GM12878 (cell line): ENCODE results near the gene ASTL. TPM values are rescaled to one million over a fixed set of nuclear protein-coding genes. Genes with fewer than 3 reads are reported as not detected.

ENCODE experiments used
- ATAC-seq: fragments of 200-7000 bp; cut with Tn5 transposase; 3 replicates; pipeline ENCODE4 v1.9.1; 2020; ENCODE audit warnings: mild to moderate bottlenecking, moderate library complexity
- BruUV-seq: library from RNA; stranded (reverse); fragments of 400-500 nt; replicated peaks from 2 replicates; lab custom pipeline; 2021; lab: Mats Ljungman, UMichigan
- CTCF ChIA-PET: fragments of 300-600 bp; sonication (Branson Sonifier 250); formaldehyde crosslinking; extraction: SDS; loops from one replicate; lab custom pipeline; 2021; ENCODE audit warnings: inconsistent platforms; lab: Yijun Ruan, JAX
- POLR2A ChIA-PET: fragments of 350-600 bp; formaldehyde crosslinking; extraction: SDS; loops from one replicate; lab custom pipeline; 2021; ENCODE audit warnings: inconsistent platforms; lab: Charles Lee
- RAD21 ChIA-PET: fragments of 300-600 bp; sonication (Branson Sonifier 250); formaldehyde crosslinking; loops from one replicate; lab custom pipeline; 2023; ENCODE audit warnings: antibody characterized with exemption; ENCODE audit not compliant: unreplicated experiment; lab: Charles Lee
- SMC1A ChIA-PET: fragments of 300-600 bp; sonication (Branson Sonifier 250); formaldehyde crosslinking; loops from one replicate; lab custom pipeline; 2023; ENCODE audit not compliant: unreplicated experiment, uncharacterized antibody; lab: Charles Lee
- DNase-seq: peaks from one replicate; pipeline ENCODE4 v3.0.0-alpha.2; 2011; ENCODE audit warnings: low read depth, low spot score
- FAIRE-seq: peaks from 3 replicates; lab custom pipeline; 2011; peaks lifted over from hg19 to GRCh38; lab: Jason Lieb, UNC
- H2AFZ ChIP-seq: 2 replicates; pipeline ENCODE4 v1.6.0; 2011; ENCODE audit warnings: low read depth, low read length, control low read depth; ENCODE audit not compliant: control insufficient read depth
- H3K27ac ChIP-seq: 2 replicates; pipeline ENCODE4 v1.5.1; 2011; ENCODE audit warnings: control low read depth; ENCODE audit not compliant: control insufficient read depth, insufficient read depth
- H3K27me3 ChIP-seq, 2 experiments: replicated peaks in 1 of 2; 2 replicates each; pipeline versions ENCODE4 v1.6.0 to v1.6.1; 2011; ENCODE audit warnings: low read length in 1 of 2; ENCODE audit not compliant: control insufficient read depth in 2 of 2, insufficient read depth in 2 of 2
- H3K36me3 ChIP-seq, 2 experiments: 2 replicates each; pipeline ENCODE4 v1.5.1; 2011; ENCODE audit warnings: low read length in 1 of 2; ENCODE audit not compliant: control insufficient read depth in 2 of 2, insufficient read depth in 2 of 2
- H3K4me1 ChIP-seq: 2 replicates; pipeline ENCODE4 v1.6.1; 2011; ENCODE audit warnings: mild to moderate bottlenecking, low read length, moderate library complexity, mixed read lengths; ENCODE audit not compliant: control insufficient read depth, insufficient read depth
- H3K4me2 ChIP-seq: 2 replicates; pipeline ENCODE4 v1.6.0; 2011; ENCODE audit warnings: control low read depth; ENCODE audit not compliant: control insufficient read depth, insufficient read depth
- H3K4me3 ChIP-seq: fragments of 200-600 bp; sonication (generic); 2 replicates; pipeline ENCODE4 v1.5.1; 2016
- H3K79me2 ChIP-seq: 2 replicates; pipeline ENCODE4 v1.6.0; 2011; ENCODE audit warnings: low read length; ENCODE audit not compliant: control insufficient read depth, insufficient read depth
- H3K9ac ChIP-seq: 2 replicates; pipeline ENCODE4 v1.8.0; 2011; ENCODE audit warnings: low read length, control low read depth, mixed read lengths; ENCODE audit not compliant: control insufficient read depth, insufficient read depth
- H3K9me3 ChIP-seq: replicated peaks from 3 replicates; pipeline ENCODE4 v1.5.1; 2011; ENCODE audit warnings: mild to moderate bottlenecking, low read length; ENCODE audit not compliant: control insufficient read depth, insufficient read depth
- H4K20me1 ChIP-seq: 2 replicates; pipeline ENCODE4 v1.6.0; 2011; ENCODE audit not compliant: control insufficient read depth, insufficient read depth
- CREM ChIP-seq: IDR thresholded peaks from 2 replicates; pipeline ENCODE4 v1.6.1; 2014; ENCODE audit warnings: antibody characterized with exemption, low read depth
- CTCF ChIP-seq, 3 experiments: IDR thresholded peaks in 2 of 3; conservative IDR thresholded peaks in 1 of 3; 2 replicates each; pipeline ENCODE4 v1.5.1; 2011; ENCODE audit warnings: low read depth in 3 of 3, low read length in 3 of 3, mild to moderate bottlenecking in 3 of 3, control low read depth in 2 of 3, moderate library complexity in 2 of 3, inconsistent platforms in 1 of 3, mixed read lengths in 1 of 3; ENCODE audit not compliant: control insufficient read depth in 2 of 3, insufficient read depth in 1 of 3; ENCODE audit errors: extremely low read depth in 1 of 3
- EGR1 ChIP-seq, 2 experiments: IDR thresholded peaks; 1 replicate in 1 of 2; 2 replicates in 1 of 2; pipeline ENCODE4 v1.6.1; 2011 to 2012; ENCODE audit warnings: low read depth in 2 of 2, low read length in 2 of 2, borderline replicate concordance in 1 of 2, mild to moderate bottlenecking in 1 of 2, moderate library complexity in 1 of 2
- EP300 ChIP-seq, 2 experiments: fragments of 150-350 bp in 1 of 2; IDR thresholded peaks; 2 replicates each; pipeline ENCODE4 v1.6.1; 2011 to 2012; ENCODE audit warnings: low read depth in 2 of 2, low read length in 2 of 2, borderline replicate concordance in 1 of 2, improper control_type of control experiment in 1 of 2, inconsistent platforms in 1 of 2; ENCODE audit not compliant: control insufficient read depth in 1 of 2
- ETV6 ChIP-seq, 2 experiments: fragments of 450-650 bp in 1 of 2; IDR thresholded peaks in 1 of 2; conservative IDR thresholded peaks in 1 of 2; 2 replicates each; pipeline ENCODE4 v1.6.1; 2014; ENCODE audit warnings: antibody characterized with exemption in 1 of 2, borderline replicate concordance in 1 of 2, low read depth in 1 of 2, mild to moderate bottlenecking in 1 of 2, moderate library complexity in 1 of 2
- EZH2 ChIP-seq: IDR thresholded peaks from 2 replicates; pipeline ENCODE4 v1.6.1; 2012; ENCODE audit warnings: low read depth, mild to moderate bottlenecking, control low read depth, inconsistent platforms, low read length, borderline replicate concordance; ENCODE audit not compliant: control insufficient read depth
- FOXK2 ChIP-seq: fragments of 450-650 bp; IDR thresholded peaks from 2 replicates; pipeline ENCODE4 v1.6.1; 2017; ENCODE audit warnings: mild to moderate bottlenecking, moderate library complexity
- HDAC2 ChIP-seq: fragments of 200-600 bp; sonication (generic); IDR thresholded peaks from 2 replicates; pipeline ENCODE4 v1.6.1; 2017
- IRF5 ChIP-seq: fragments of 450-650 bp; IDR thresholded peaks from 2 replicates; pipeline ENCODE4 v1.6.1; 2017; ENCODE audit warnings: borderline replicate concordance
- JUND ChIP-seq: IDR thresholded peaks from 2 replicates; pipeline ENCODE4 v1.6.1; 2012; ENCODE audit warnings: low read depth, mild to moderate bottlenecking, low read length, improper control_type of control experiment, moderate library complexity
- MYB ChIP-seq: fragments of 150-350 bp; IDR thresholded peaks from 2 replicates; pipeline ENCODE4 v1.6.1; 2014; ENCODE audit warnings: mild to moderate bottlenecking, low read depth, low read length, borderline replicate concordance
- NFIC ChIP-seq: IDR thresholded peaks from 2 replicates; pipeline ENCODE4 v1.6.1; 2012; ENCODE audit warnings: low read depth, mild to moderate bottlenecking, inconsistent platforms, low read length, moderate library complexity
- RAD51 ChIP-seq: fragments of 450-650 bp; IDR thresholded peaks from 2 replicates; pipeline ENCODE4 v1.6.1; 2016; ENCODE audit warnings: moderate library complexity, mild to moderate bottlenecking, inconsistent platforms
- USF2 ChIP-seq: IDR thresholded peaks from 2 replicates; pipeline ENCODE4 v1.6.1; 2011; ENCODE audit warnings: low read depth, low read length, improper control_type of control experiment, borderline replicate concordance
- YBX1 ChIP-seq: fragments of 450-650 bp; IDR thresholded peaks from 2 replicates; pipeline ENCODE4 v1.6.1; 2016; ENCODE audit warnings: antibody characterized with exemption
- WGBS: methylation state at CpG from one replicate; pipeline ENCODE4 v1.1.6; 2016; ENCODE audit warnings: low lambda C conversion rate; ENCODE audit not compliant: insufficient replicate concordance, insufficient coverage; ENCODE audit errors: missing lambda C conversion rate; 5-methylcytosine and 5-hydroxymethylcytosine counted together
- in situ Hi-C: fragments of 300-500 bp; cut with MboI; formaldehyde crosslinking; loops from 9 replicates; pipeline ENCODE4 v1.14.3; 2018; ENCODE audit warnings: mixed read lengths
- intact Hi-C: fragments of 100-400 bp; cut with micrococcal nuclease; formaldehyde crosslinking; loops from one replicate; pipeline ENCODE4 v1.14.2; 2022; ENCODE audit not compliant: unreplicated experiment
- polyA plus RNA-seq, 11 experiments: library from polyadenylated mRNA; depleted of rRNA in 4 of 11; unstranded in 6 of 11; stranded (reverse) in 5 of 11; fragments of >200 nt; fragmentation: Nextera tagmentation in 4 of 11; fragmentation: Illumina TruSeq in 1 of 11; extraction: Ambion mirVana in 4 of 11; extraction: Trizol in 1 of 11; gene quantifications; 1 replicate in 1 of 11; 2 replicates in 10 of 11; pipeline versions ENCODE4 v1.2.1 to v1.2.3, GENCODE V29; 2011 to 2016; ENCODE audit warnings: inconsistent platforms in 2 of 11, missing spikeins in 2 of 11, low read depth in 1 of 11
- total RNA-seq, 4 experiments: library from RNA; depleted of rRNA in 3 of 4; stranded (reverse); fragments of >200 nt in 3 of 4; fragmentation: Illumina TruSeq in 1 of 4; extraction: Trizol in 1 of 4; gene quantifications; 2 replicates each; pipeline versions ENCODE4 v1.2.1 to v1.2.3, GENCODE V29; 2013 to 2021

The ASTL gene
- total and polyA plus RNA-seq, 10 of the 15 experiments (the other 5 are each of a cell fraction or from before 2014, with no cell fraction given): 0.18 to 1.0 (median 0.38) TPM; not detected in 4

GRCh38 chr2:96157649-96158553 lies 19.6 kb upstream of the ASTL start:
- Histone ChIP-seq H3K4me3 (peak overlapping the region; percentile 21; the same call in 1 of the 2 replicates), H3K4me1 (peaks cover 60% of the 10 kb centered on the region), H3K79me2 (no peaks in the 10 kb centered on the region), H3K4me2 (peak overlapping the region; percentile 78), H3K27ac (peak overlapping the region; percentile 95), H3K36me3 (no peaks in the 10 kb centered on the region), H3K9me3 (peaks cover 3% of the 10 kb centered on the region; the same call in 2 of the 3 replicates), H4K20me1 (no peaks in the 10 kb centered on the region), H2AFZ (peak overlapping the region; percentile 70), H3K27me3 (no peaks in the 10 kb centered on the region), H3K9ac (peak overlapping the region; percentile 68)
- in situ Hi-C loops: no loop called here
- FAIRE-seq (peak; percentile 69), ATAC-seq (peak; percentile 80), DNase-seq (peak; percentile 76)
- ChIA-PET SMC1A (interaction anchor here (0.8 to 6.6 kb wide), 8 partner anchors 8 to 166 kb away, joined by 3 to 139 read pairs (median 4); partner anchors contain the start of genes ASTL and DUSP2), CTCF (interaction anchor here (0.8 to 4.2 kb wide), 7 partner anchors 12 to 47 kb away, joined by 3 to 42 read pairs (median 4); partner anchors contain the start of gene DUSP2), RAD21 (interaction anchor here (0.6 to 6.3 kb wide), 10 partner anchors 9 to 109 kb away, joined by 3 to 182 read pairs (median 4); partner anchors contain the start of genes ASTL and DUSP2), POLR2A (interaction anchor here (0.6 to 6.4 kb wide), 8 partner anchors 13 to 370 kb away, joined by 3 to 161 read pairs (median 8); partner anchors contain the start of genes ASTL, DUSP2, ITPRIPL1 and STARD7)
- WGBS: 5% methylated on average over 19 of the region's 19 CpGs
- TSS peak; percentile 97 for BruUV-seq
- intact Hi-C loops: loop anchor here (1.0 kb wide), 1 partner anchor 13 kb away; the partner anchor contains the start of gene DUSP2
- TF ChIP-seq NFIC (no peak), ETV6 (conservative IDR thresholded peaks at IDR 0.05 in 1 of 2, IDR thresholded peaks at IDR 0.05 in 1 of 2; ENCODE audit: borderline replicate concordance in 1 of 2, low read depth in 1 of 2) (peak in 1 of 2 experiments; percentile 97; a peak in 2 of 4 replicates), EP300 (IDR thresholded peaks at IDR 0.05; ENCODE audit: borderline replicate concordance in 1 of 2, control insufficient read depth in 1 of 2, low read depth in 2 of 2, low read length in 2 of 2) (peak; percentile 93 to 95), FOXK2 (peak; percentile 44), MYB (peak; percentile 27; the same call in 1 of the 2 replicates), EZH2 (no peak), EGR1 (IDR thresholded peaks at IDR 0.05; ENCODE audit: borderline replicate concordance in 1 of 2, low read depth in 2 of 2, low read length in 2 of 2) (peak; percentile 86 to 99), CREM (peak; percentile 95), HDAC2 (no peak), CTCF (IDR thresholded peaks at IDR 0.05 in 2 of 3, conservative IDR thresholded peaks at IDR 0.05 in 1 of 3; ENCODE audit: control insufficient read depth in 2 of 3, extremely low read depth in 1 of 3, insufficient read depth in 1 of 3, low read depth in 3 of 3, low read length in 3 of 3) (no peak), JUND (peak; percentile 55; the same call in 1 of the 2 replicates), RAD51 (no peak), USF2 (no peak), YBX1 (peak; percentile 81; the same call in 1 of the 2 replicates), IRF5 (no peak; the same call in 1 of the 2 replicates)
